IPS-18a (cell line): ENCODE results near the gene CTNNA1.
"Not testable (repeated sequence)": the region's sequence is repeated elsewhere in the genome, so short reads cannot be mapped to it uniquely, and the experiment has no call there.

Source experiments
- H3K27ac ChIP-seq: one replicate; pipeline ENCODE4 v1.5.1; 2013; ENCODE audit warnings: low read length
- H3K27me3 ChIP-seq: one replicate; pipeline ENCODE4 v1.6.1; 2013; ENCODE audit warnings: mild to moderate bottlenecking, low read length; ENCODE audit not compliant: control insufficient read depth, insufficient read depth
- H3K36me3 ChIP-seq: one replicate; pipeline ENCODE4 v1.6.1; 2013; ENCODE audit warnings: low read depth, low read length; ENCODE audit not compliant: control insufficient read depth
- H3K4me1 ChIP-seq: one replicate; pipeline ENCODE4 v1.6.1; 2013; ENCODE audit warnings: low read depth, low read length; ENCODE audit not compliant: control insufficient read depth
- H3K4me3 ChIP-seq: one replicate; pipeline ENCODE4 v1.5.1; 2013; ENCODE audit warnings: low read length
- H3K9ac ChIP-seq: one replicate; pipeline ENCODE4 v1.6.1; 2013; ENCODE audit warnings: mild to moderate bottlenecking, low read length, moderate library complexity
- H3K9me3 ChIP-seq: one replicate; pipeline ENCODE4 v1.6.1; 2013; ENCODE audit warnings: low read depth, low read length; ENCODE audit not compliant: control insufficient read depth

Gene CTNNA1

GRCh38 chr5:138748630-138749081, 4.6 kb upstream of the CTNNA1 start:
- Histone ChIP-seq H3K27me3 (no peaks in the 10 kb centered on the region), H3K4me3 (no peak overlapping the region), H3K36me3 (no peaks in the 10 kb centered on the region), H3K9me3 (no peaks in the 10 kb centered on the region), H3K27ac (no peak overlapping the region), H3K9ac (no peak overlapping the region), H3K4me1 (no peaks in the 10 kb centered on the region)

- H3K36me3 ChIP-seq, H3K9ac ChIP-seq, H3K9me3 ChIP-seq, H3K27ac ChIP-seq, H3K27me3 ChIP-seq, H3K4me3 ChIP-seq: not testable (repeated sequence)
- H3K4me1 ChIP-seq, result peaks cover 11% of the 10 kb centered on the region
Observed at GRCh38 chr5:138751344-138751743, 1.9 kb upstream of the CTNNA1 start.

GRCh38 chr5:138752341-138752950, 779 bp upstream of the CTNNA1 start:
- Histone ChIP-seq H3K36me3 (peaks cover 10% of the 10 kb centered on the region), H3K4me1 (peaks cover 11% of the 10 kb centered on the region), H3K27ac (peak overlapping the region; percentile 14), H3K9me3 (no peaks in the 10 kb centered on the region), H3K4me3 (peak overlapping the region; percentile 79), H3K9ac (peak overlapping the region; percentile 94), H3K27me3 (no peaks in the 10 kb centered on the region)

GRCh38 chr5:138753794-138754698, 821 bp downstream of the CTNNA1 start:
- Histone ChIP-seq H3K27me3 (no peaks in the 10 kb centered on the region), H3K27ac (peak overlapping the region; percentile 82), H3K4me1 (peaks cover 11% of the 10 kb centered on the region), H3K4me3 (peak overlapping the region; percentile 97), H3K9ac (peak overlapping the region; percentile 94), H3K36me3 (peaks cover 14% of the 10 kb centered on the region), H3K9me3 (peaks cover 5% of the 10 kb centered on the region)

- H3K9ac ChIP-seq, result peak overlapping the region; percentile 94
- peaks cover 5% of the 10 kb centered on the region for H3K9me3 ChIP-seq
- H3K4me1 ChIP-seq, result peaks cover 11% of the 10 kb centered on the region
- H3K27me3 ChIP-seq, result no peaks in the 10 kb centered on the region
- peak overlapping the region; percentile 79 for H3K27ac ChIP-seq
- H3K4me3 ChIP-seq, result peak overlapping the region; percentile 97
- peaks cover 19% of the 10 kb centered on the region for H3K36me3 ChIP-seq
Observed at GRCh38 chr5:138754699-138755057, 1.5 kb downstream of the CTNNA1 start.

GRCh38 chr5:138755084-138755748, 2.0 kb downstream of the CTNNA1 start:
- H3K9ac ChIP-seq, result peak overlapping the region; percentile 94
- H3K4me1 ChIP-seq, result peaks cover 11% of the 10 kb centered on the region
- no peaks in the 10 kb centered on the region for H3K27me3 ChIP-seq
- H3K36me3 ChIP-seq, result peaks cover 19% of the 10 kb centered on the region
- peak overlapping the region; percentile 97 for H3K4me3 ChIP-seq
- peaks cover 5% of the 10 kb centered on the region for H3K9me3 ChIP-seq
- H3K27ac ChIP-seq, result no peak overlapping the region

- H3K4me1 ChIP-seq, result peaks cover 11% of the 10 kb centered on the region
- no peaks in the 10 kb centered on the region for H3K27me3 ChIP-seq
- peaks cover 5% of the 10 kb centered on the region for H3K9me3 ChIP-seq
- H3K9ac ChIP-seq, result no peak overlapping the region
- H3K27ac ChIP-seq, result no peak overlapping the region
- H3K4me3 ChIP-seq, result no peak overlapping the region
- H3K36me3 ChIP-seq, result peaks cover 27% of the 10 kb centered on the region
Observed at GRCh38 chr5:138757061-138757776, 4.0 kb downstream of the CTNNA1 start.

- no peak overlapping the region for H3K4me3 ChIP-seq
- peaks cover 5% of the 10 kb centered on the region for H3K9me3 ChIP-seq
- H3K4me1 ChIP-seq, result no peaks in the 10 kb centered on the region
- H3K27me3 ChIP-seq, result no peaks in the 10 kb centered on the region
- H3K9ac ChIP-seq, result no peak overlapping the region
- peaks cover 24% of the 10 kb centered on the region for H3K36me3 ChIP-seq
- no peak overlapping the region for H3K27ac ChIP-seq
Observed at GRCh38 chr5:138760448-138761110, 7.4 kb downstream of the CTNNA1 start.

GRCh38 chr5:138761115-138761514, 7.9 kb downstream of the CTNNA1 start:
- not testable (repeated sequence) for H3K4me3 ChIP-seq, H3K9me3 ChIP-seq, H3K9ac ChIP-seq, H3K4me1 ChIP-seq, H3K27ac ChIP-seq, H3K27me3 ChIP-seq
- peaks cover 21% of the 10 kb centered on the region for H3K36me3 ChIP-seq

GRCh38 chr5:138761670-138762069, 8.4 kb downstream of the CTNNA1 start:
- not testable (repeated sequence) for H3K27me3 ChIP-seq, H3K9ac ChIP-seq, H3K27ac ChIP-seq, H3K9me3 ChIP-seq, H3K4me3 ChIP-seq, H3K4me1 ChIP-seq
- peaks cover 18% of the 10 kb centered on the region for H3K36me3 ChIP-seq

GRCh38 chr5:138762110-138762509, 8.9 kb downstream of the CTNNA1 start:
- Histone ChIP-seq H3K27me3 (no peaks in the 10 kb centered on the region), H3K27ac (no peak overlapping the region), H3K36me3 (peaks cover 18% of the 10 kb centered on the region), H3K9me3 (peaks cover 5% of the 10 kb centered on the region), H3K9ac (no peak overlapping the region), H3K4me1 (no peaks in the 10 kb centered on the region), H3K4me3 (no peak overlapping the region)
